Cardiac atrium fibroblast (primary cell): Measurements from ENCODE around the gene SLC5A10. TPM values are rescaled to one million over a fixed set of nuclear protein-coding genes. Genes with fewer than 3 reads are reported as not detected.

Experiments
- total RNA-seq: library from RNA; depleted of rRNA; stranded (reverse); fragments of >200 nt; gene quantifications from 2 replicates; pipeline ENCODE4 v1.2.3, GENCODE V29; 2015

Gene SLC5A10
- not detected in 2 replicates for total RNA-seq

DNA sequence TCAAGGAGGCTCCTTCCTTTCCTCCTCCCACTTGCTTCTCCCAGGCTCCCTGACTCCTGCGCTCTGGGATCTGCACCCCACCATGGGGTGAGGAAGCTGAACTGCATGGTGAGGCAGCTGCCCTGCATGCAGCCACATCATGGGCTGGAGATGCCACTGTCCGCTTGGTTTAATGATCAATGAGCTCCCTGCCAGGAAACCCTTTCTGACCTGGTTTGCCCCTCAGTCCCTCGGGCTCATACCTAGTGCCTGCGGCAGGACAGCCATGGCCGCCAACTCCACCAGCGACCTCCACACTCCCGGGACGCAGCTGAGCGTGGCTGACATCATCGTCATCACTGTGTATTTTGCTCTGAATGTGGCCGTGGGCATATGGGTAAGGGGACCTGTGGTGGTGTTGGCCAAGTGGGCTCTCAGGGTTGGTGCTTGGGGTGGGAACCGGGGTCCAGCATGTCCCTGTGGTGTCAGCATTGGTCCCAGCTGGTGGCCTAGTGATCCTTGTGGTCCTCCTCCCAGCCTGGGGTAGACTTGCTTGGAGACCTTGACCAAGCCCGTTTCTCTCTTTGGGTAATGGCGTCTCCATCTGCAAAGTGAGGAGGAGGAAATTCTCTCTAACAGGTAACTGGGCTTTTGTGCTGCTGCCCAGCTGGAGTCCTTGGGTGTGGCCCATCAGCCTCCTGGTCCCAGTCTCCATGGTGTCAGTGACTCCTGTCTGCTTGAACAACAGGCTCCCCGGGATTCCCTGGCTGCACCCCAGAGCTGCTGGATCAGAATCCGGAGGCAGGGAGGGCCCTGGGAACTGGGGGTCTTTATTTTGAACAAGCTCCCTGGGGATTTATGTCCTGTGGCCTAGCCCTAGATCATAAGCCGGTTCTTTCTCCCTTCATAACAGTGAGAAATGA is at the start of gene SLC5A10:
Gene SLC5A10 (plus strand): TSS at position 225 of the 902 bp plus-strand sequence. CDS start 41 bp downstream, at position 266.

DNA sequence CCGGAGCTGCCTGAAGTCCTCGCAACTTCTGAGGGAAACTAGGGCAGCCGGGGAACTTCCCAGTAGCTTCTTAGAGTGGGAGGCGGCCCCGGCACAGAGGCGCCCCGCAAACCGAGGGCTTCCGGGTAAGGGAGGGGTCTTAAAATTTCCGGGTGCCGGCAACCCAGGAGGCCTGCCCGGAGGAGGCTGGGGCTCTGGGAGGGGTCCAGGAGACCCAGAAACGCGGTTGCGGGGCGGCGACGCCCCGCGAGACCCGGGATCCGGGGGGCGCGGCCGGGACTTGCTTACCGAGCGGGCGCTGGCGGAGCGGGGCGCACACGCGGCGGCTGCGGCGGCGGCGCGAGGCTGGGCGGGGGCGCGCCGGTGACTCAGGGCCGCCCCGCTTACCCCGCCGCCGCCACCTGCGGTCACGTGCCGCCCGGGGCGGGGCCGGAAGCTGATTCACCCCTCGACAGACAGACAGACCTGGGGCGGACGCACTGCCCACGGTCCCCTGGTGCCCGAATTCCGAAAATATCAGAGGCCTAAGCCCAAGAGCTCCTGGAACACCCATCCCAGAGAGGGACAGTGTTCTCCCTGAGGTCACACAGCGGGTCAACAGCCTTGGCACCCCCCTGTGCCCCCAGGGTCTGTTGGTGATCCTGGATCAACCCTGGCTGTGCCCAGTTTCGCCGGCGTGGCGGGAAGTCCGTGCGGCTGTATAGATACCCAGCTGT is 52.6 kb downstream of the SLC5A10 start, which contains the start of gene FAM83G:
Gene FAM83G (minus strand): TSS at position 344 of the 716 bp plus-strand sequence. CDS start 723 bp downstream, outside the sequence.

DNA sequence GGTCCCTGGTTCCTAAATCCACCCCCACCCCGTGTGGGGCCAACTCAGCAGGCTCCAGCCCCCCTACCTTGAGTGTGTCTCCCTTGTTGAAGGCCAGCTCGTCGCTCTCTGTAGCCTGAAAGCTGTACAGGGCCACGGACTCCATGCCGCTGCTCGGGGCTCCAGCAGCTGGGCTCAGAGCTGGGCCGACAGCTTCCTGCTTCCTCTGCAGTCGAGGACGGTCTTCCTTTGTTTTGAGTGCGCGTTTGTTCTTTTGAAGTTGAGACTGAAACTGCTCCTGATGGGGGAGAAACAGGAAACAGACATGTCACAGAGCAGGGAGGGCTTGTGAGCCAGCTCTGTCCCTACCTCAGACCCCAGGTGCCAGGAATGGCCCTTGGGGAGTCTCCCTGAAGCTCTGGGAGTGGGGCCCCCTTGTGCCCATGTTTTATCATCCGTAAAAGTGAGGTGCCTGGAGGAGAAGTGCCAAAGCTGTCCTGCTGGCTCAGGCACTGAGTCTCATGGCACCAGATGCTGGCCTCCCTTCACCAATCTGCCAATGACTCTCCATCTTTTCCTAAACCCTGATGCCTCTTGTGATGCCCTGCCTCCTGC is 94.9 kb downstream of the SLC5A10 start, which contains the start of gene GRAP:
Gene GRAP (minus strand): TSS at position 176 of the 594 bp plus-strand sequence. CDS start 31 bp downstream, at position 145.

Other genes starting within 250 kb of the SLC5A10 start
- not detected in 2 replicates for gene FBXW10, start 208.1 kb upstream of the SLC5A10 start, total RNA-seq
- gene TVP23B, start 171.0 kb upstream of the SLC5A10 start, total RNA-seq, result 37.9 and 40.0 TPM in 2 replicates
- 23.2 and 26.7 TPM in 2 replicates for gene PRPSAP2, start 94.0 kb upstream of the SLC5A10 start, total RNA-seq
- 9.7 and 19.8 TPM in 2 replicates for gene FAM83G, start 52.6 kb downstream of the SLC5A10 start, total RNA-seq
- gene GRAP, start 94.8 kb downstream of the SLC5A10 start, total RNA-seq, result 0.72 and 2.9 TPM in 2 replicates
- 1.9 TPM in 1 of 2 replicates, not detected in the other for gene GRAPL, start 175.4 kb downstream of the SLC5A10 start, total RNA-seq